Right renal pelvis (tissue), 4 donors: ENCODE measurements around the gene DOCK4. TPM values are rescaled to one million over a fixed set of nuclear protein-coding genes. Genes with fewer than 3 reads are reported as not detected.
"Not testable (repeated sequence)": the region's sequence is repeated elsewhere in the genome, so short reads cannot be mapped to it uniquely, and the experiment has no call there.

ENCODE experiments used
- DNase-seq, 4 donors: peaks; one replicate each; pipeline ENCODE4 v3.0.0-alpha.2; 2013; ENCODE audit warnings: low read depth in 4 of 4, low spot score in 3 of 4, missing footprints in 1 of 4
- polyA plus RNA-seq, 4 donors: library from polyadenylated mRNA; unstranded; fragments of 120-200 nt; gene quantifications; one replicate each; pipeline ENCODE4 v1.2.1, GENCODE V29; 2013; ENCODE audit not compliant: insufficient read length in 4 of 4

The DOCK4 gene
- polyA plus RNA-seq, 4 donors = 20.1 to 26.6 (median 21.4) TPM

DNA sequence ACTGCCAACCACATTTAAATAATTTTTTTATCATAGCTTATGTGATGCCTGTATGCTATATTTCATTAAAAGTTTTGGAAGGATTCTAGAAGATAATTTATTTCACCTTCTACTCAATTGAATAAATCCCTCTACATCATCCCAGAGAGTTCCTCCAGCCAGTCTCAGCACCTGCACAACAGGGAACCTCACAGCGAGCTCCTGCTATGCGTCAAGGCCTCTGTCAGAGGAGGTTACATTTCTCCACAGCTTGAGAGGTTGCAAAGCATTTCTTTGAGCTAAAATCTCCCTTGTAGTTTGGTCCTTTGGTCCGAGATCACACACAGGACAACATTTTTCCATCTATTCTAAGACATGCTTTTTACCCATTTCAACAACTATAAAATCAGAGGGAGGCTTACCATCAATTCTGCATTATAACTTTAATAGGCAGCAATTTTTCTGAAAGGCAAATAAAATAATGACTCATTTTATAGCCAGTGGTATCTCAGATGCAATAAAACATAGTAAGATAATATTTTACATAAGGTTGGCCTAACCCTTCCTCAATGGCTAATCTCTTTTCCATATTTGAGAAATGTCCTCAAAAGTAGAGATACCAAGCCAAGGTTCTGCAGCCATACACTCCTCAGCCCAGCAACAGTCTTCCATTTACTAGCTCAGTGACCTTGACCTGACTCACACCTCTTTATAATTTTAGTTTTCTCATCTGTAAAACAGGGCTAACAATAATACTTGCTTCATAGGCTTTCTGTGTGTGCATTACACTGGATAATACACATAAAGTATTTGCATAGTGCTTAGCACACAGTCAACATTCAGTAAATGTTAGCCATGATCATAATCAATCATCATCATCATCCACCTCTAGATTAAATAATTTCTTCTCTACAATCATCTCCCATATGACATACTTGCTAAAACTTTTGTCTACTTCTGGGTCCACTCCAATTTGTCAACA lies 68.8 kb downstream of the DOCK4 start:
- DNase-seq = no peak

DNA sequence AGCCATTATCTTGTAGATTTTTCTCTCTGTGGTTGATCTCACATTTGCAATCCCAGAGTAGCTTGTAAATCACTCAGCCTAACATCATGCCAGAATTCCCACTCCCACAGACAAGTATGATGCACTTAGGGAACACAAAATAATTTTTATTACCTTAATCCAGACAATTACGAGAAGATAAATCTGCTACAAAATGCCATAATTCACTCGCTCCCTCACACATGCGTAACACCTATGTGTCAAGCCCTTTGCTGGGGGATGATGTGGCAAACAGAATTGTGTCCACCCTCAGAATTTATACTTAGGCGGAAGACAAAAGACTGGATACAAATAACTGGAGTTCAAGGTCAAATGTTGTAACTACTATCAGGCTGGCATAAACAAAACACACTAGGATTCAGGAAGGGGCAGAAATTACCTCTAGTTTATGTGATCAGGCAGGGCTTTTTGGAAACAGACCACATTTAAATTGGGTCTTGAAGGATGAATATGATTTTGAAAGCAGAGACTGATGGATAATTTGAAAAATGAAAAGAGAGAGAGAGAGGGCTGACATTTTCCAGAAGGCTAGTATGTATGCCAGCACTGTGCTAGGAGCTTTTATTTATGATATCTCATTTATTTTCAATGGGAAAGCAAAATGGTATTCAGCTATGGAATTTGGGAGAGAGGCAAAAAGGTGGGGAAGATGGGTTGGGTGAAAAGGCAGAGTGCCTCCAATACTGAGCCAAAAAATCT lies 69.8 kb downstream of the DOCK4 start:
- DNase-seq = no peak

DNA sequence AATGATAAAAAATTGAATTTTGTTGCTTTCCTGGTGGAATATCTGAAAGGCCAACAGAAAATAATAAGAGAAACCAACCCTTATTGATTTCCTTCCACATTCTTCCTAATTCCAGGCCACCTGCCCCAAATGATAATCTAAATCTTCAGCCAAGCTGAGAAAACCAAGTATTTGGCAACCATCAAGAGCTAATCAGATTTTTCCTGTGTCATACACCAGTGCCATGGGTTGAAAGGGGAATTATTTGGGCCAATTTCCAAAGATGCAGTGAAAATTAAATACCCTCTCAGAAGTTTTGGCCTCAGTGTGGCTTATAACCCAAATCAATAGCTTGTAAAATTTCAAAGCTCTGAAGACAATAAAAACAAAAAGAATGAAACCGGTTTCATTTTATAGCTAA lies 70.4 kb downstream of the DOCK4 start:
- no peak for DNase-seq

DNA sequence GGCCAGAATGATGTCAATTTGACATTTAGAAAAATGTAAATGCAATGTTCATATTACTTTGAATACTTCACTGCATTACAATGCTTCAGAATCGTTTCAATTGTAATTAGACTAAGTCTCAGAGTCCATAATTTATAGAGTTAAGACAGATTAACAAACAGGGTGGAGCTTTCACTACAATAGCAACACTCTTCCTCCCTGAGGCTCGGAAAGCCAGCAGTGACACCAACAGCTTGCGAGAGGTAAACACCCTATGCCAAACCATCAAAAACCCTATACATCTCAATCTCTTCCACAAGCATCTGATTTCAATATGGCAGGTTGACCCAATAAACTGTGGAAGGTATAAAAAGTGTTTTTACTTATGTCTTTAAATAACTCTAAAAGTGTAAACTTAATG lies 72.2 kb downstream of the DOCK4 start:
- DNase-seq = no peak

DNA sequence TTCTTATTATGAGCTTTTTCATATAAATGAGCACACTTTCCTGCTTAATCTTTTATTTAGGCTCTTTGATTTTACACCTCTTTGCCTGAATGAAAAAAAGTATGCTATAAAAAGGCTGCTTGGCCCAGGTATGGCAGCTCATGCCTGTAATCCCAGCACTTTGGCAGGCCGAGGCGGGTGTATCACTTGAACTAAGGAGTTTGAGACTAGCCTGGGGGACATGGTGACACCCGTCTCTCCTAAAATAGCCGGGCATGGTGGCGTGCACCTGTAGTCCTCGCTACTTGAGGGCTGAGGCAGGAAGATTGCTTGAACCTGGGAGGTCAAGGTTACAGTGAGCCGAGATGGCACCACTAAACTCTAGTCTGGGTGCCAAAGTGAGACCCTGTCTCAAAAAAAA lies 72.9 kb downstream of the DOCK4 start:
- no peak for DNase-seq

DNA sequence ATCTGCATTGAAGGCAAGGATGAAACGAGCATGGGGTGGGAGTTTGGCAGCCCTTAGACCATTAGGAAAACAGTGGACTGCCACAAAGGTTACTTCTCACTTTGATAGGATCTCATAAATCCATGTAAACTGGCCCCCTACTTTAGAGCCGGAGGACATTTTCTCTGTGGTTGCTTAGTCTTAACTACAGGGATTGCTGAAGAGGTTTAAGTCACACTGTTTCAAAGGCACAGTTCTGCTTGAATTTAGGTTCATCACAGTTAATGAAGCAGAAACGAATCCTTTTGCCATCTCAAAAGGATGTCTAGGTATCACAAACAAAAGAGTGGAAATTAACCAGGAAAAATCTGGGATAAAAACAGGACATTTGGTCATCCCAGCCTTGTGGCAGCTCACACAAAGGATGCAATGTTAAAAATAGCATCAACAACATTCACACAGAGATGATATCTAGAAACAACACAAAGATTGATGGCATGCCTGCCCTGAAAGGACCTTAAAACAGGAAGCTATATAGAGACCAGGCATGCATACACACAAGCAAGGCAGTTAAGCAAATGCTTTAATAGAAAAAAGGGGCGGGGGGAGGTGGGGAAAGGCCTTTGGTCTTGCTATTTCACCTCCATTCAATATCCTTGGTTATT lies 74.0 kb downstream of the DOCK4 start:
- peak in 2 of 4 donors; percentile 28 to 38 for DNase-seq

DNA sequence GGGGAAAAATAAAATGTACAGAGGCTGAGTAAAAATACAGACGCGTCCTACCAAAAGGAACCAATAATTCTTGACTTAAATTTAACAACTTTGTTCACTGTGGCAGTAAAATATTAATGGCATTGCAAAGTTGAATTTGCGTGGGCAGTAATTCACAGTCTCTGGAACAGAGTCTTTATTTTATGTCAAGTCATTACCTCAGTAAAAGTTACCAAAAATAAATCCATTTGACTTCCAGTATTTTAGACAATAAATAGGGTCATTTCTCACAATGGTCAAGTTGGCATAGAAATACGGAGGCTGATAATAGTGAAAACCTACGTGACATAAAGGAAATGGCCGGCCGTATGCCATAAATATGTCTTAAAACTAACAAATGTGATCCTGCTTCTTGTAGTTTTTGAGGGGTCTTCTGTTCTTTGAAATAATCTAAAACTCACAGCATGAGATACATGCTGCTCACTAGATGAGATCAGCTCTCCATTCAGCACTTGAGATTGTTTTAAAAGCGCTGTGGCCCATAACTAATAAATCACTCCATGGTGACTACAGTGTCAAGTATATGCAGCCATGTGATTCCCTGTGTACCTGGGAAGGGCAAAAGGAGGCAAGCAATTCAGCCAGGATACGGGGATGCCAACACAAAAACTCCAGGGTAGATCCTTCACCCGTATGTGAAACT lies 75.3 kb downstream of the DOCK4 start:
- peak in 1 of 4 donors; percentile 24 for DNase-seq

DNA sequence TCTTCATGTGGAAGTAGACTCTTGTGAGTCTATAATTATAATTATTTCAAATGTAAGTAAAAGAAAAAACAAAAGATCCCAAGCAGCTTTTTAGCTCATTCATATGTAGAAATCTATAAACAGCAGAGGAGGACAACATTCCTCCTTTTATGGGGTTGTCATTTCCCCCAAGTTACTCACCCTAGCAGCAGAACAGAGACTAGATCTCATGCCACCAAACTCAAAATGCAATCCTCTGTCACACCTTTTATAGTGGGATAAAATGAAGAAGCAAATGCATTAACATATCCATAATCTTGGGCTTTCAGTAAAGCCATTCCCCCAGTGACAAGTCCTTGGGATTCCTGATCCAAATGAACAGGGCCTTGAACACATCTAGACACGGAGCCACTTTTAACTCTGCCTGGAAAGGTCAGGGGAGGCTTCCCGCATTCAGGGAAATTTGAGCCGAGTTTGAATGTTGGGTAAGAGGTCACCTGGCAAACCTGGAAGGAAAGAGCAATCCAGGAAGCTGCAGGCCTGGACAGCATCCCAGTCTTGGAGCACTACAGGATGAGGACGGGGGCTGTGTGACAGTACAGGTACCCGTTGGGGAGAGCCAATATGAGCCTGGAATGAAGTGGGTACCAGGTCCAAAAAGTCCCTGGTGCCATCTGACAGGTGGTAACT lies 76.4 kb downstream of the DOCK4 start:
- DNase-seq = no peak

DNA sequence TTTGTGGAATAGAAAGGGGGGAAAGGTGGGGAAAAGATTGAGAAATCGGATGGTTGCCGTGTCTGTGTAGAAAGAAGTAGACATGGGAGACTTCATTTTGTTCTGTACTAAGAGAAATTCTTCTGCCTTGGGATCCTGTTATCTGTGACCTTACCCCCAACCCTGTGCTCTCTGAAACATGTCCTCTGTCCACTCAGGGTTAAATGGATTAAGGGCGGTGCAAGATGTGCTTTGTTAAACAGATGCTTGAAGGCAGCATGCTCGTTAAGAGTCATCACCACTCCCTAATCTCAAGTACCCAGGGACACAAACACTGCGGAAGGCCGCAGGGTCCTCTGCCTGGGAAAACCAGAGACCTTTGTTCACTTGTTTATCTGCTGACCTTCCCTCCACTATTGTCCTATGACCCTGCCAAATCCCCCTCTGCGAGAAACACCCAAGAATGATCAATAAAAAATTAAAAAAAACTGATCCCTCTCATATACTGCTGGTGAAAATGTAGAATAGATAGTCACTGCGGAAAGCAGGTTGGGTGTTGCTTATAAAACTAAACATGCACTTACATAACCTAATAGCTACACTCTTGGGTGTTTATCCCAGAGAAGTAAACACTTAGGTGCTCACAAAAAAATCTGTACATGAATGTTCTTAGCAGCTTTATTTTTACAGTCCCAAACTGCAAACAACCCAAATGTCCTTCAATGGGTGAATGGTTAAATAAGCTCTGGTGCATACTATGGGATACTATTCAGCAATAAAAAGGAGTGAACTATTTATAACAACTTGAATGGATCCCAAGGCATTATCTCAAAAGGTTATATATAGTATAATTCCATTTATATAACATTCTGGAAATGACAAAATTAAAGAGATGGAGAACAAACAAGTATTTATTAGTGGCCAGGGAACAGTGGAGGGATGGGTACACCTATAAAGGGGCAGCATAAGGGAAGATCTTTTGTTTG lies 77.5 kb downstream of the DOCK4 start:
- not testable (repeated sequence) for DNase-seq

DNA sequence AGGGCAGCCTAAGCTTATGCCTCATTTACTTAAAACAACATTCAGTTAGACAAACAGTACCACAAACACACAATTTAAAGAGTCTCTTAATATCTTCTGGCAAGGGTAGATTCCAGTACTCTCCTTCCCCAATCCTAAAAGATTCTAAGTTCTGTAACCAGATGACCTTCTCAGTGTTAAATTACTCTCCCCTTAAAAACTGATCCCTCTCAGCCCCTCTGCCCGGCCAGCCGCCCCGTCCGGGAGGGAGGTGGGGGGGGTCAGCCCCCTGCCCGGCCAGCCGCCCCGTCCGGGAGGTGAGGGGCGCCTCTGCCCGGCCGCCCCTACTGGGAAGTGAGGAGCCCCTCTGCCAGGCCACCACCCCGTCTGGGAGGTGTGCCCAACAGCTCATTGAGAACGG lies 78.2 kb downstream of the DOCK4 start:
- not testable (repeated sequence) for DNase-seq

DNA sequence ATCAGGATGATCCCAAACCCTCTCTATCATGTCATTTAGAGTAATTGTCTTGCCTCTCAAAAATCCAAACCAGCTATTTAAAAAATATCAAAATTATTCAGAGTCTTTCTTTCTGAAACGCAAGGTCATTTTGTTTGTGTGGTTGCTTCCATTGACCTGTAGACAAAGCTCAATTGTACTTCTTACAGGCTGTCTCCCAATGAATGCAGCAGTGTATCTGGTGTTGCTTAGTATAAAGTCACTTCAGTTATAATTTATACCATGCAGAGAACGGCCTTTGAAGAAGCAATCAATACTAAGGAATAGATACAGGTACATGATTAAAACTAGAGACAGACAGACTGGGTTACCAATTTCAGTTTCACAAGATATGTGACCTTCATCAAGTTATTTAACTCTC lies 80.9 kb downstream of the DOCK4 start:
- no peak for DNase-seq

DNA sequence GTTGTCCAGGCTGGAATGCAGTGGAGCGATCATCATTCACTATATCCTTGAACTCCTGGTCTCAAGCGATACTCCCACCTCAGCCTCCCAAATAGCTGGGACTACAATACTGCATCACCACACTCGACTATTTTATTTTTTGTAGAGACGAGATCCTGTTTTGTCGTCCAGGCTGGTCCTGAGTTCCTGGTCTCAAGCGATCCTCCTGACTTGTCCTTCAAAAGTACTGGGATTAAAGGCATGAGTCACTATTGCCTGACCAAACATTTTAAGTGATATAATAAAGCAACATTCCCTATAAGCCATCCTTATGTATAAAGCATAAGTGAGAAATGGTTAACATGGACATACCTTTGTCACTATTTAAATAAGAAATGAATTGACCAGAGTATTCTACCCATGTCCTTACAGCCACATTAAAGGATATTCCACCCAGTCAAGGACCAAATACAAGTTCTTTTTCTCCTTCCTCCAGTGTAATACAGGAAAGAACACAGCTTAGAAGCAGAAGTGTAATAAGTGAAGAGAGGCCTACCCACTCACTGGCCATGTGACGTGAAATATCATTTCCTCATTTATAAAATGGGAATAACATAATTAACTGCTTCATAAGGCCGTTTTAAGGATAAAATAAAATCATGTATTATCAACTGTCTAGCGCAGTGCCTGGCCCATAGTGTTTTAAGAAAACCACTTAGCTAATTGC lies 82.0 kb downstream of the DOCK4 start:
- DNase-seq = no peak

DNA sequence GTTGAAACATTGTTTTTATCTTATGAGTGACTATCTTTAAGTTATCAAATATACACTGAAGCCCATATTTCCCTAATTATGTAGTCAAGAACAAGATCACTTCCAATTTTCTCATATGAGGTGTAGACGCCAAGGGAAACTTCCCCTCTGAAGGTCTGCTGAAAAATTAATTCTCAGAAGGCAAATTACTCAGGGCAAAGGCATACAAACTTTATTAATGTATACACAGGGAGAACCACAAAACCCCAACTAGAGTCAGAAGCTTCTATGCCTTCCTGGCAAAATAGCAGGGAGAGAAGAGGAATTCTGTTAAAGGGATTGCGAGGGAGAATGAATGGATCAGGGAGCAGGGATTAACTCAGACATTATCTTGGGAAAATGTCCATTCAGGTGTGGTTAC lies 83.4 kb downstream of the DOCK4 start:
- no peak for DNase-seq

DNA sequence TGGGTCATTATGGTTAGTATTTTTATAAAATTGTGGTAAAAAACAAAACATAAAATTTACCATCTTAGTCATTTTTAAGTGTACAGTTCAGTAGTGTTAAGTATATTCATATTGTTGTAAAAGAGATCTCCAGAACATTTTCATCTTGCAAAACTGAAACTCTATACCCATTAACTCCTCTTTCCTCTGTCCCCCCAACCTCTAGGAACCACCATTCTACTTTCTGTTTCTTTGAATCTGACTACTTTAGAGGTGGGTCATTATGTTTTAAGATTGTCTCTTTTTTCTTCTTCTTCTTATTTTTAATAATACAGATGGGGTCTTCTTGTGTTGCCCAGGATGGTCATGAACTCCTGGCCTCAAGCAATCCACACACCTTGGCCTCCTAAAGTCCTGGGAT lies 84.1 kb downstream of the DOCK4 start:
- no peak for DNase-seq

DNA sequence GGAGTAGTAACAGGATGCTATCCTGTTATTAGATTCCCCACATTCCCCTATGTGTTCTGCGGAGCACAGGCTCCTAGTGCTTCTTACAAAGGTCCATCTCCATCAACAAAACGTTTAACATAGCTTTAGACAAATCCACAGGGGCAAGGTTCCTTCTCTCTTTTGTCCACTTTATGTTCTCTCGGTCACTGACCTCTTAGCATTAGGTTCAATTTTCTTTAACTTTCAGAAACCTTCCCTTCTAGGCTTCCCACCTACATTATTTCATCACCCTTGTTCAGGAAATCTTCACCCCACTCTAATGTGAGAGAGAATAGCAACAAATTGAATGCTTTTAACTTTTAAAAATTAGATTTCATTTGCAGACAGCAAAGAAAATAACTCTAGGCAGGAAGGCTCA lies 84.9 kb downstream of the DOCK4 start:
- no peak for DNase-seq

DNA sequence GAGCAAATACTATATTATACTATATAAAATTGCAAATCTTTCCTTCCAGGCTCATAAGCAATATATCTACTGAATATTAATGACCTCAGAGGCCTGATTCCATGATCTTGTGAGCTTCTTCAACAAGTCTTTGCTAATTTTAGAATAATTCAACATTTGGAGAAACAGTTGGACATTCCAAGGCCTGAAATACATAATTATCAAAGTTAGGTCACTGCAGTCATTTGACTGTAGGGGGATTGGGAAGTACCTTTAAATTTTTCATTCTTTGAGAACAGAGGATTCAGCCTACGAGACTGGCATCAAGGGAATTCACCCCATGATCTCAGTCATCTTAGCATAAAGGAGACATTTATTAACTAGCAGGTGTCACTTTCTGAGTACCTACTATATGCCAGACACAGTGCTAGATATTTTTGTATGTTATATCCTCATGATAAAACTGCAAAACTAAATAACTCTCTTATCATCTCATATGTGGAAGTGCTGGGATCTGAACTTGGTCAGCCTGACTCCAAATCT lies 85.4 kb downstream of the DOCK4 start:
- no peak for DNase-seq

DNA sequence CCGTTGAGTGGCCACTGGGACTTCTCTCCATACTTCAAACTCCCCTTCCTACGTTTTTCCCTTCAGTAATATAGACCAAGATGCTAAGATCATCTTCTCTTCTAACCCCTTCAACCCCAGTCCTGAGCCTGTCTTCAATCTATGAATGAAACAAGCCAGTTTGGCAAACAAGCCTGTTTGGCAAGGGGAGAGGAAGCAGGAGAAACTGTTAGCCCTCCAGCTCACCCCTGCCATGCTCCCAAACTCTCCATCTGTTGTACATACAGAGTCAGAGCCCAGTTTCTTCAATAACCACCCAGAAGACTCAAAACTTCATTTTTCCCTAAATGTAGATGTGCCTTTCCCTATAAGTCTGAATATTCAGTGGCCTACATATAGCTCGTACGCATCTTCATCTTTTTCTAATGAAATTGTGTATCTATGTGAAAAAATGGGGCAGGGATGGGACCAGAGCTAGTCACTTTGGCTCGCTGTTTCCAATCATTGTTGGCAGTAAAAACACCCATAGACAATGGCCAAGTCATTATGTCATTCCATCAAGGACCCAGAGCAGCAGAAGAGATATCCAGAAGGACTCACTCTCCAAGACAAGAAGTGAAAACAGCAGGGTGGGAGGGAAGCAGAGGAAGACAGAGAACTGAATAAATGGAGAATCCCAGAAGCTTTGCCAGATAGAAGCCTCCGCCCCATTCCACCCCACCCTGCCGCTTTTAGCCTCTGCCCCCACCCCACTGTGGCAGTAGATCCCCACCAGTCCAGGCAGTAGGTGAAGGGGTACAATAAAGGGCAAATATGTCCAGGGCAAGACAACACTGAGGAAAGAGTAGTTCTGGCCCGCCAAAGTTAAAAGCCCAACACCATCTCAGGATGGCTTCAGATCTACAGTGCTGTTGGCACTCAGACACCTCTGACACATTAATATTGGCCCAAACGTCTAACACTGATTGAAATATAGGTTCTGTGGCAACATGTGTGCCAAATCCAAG lies 87.3 kb downstream of the DOCK4 start:
- DNase-seq = no peak
